GM12892 (cell line): ENCODE measurements around the gene SCYL1.
A peak's percentile ranks its signal among the peaks of the same experiment; 100 is the strongest.

Experiments
- DNase-seq: peaks from one replicate; pipeline ENCODE4 v3.0.0; 2011; ENCODE audit not compliant: insufficient read length
- FAIRE-seq: peaks from 2 replicates; lab custom pipeline; 2011; peaks lifted over from hg19 to GRCh38; lab: Jason Lieb, UNC
- POLR2A ChIP-seq: IDR thresholded peaks from 2 replicates; pipeline ENCODE4 v1.6.1; 2011; ENCODE audit warnings: low read depth, low read length, control low read depth
- POLR2AphosphoS5 ChIP-seq: IDR thresholded peaks from 2 replicates; pipeline ENCODE4 v1.6.1; 2011; ENCODE audit warnings: low read depth, low read length, control low read depth
- TAF1 ChIP-seq: IDR thresholded peaks from 2 replicates; pipeline ENCODE4 v1.6.1; 2011; ENCODE audit warnings: low read depth, mild to moderate bottlenecking, control low read depth, low read length, borderline replicate concordance

SCYL1 gene

GRCh38 chr11:65547446-65548125 is 22.7 kb downstream of the SCYL1 start:
- TF ChIP-seq POLR2A = no peak
- TF ChIP-seq POLR2AphosphoS5 = no peak
- TF ChIP-seq TAF1 = no peak
- no peak for DNase-seq
- FAIRE-seq = no peak

- no peak for FAIRE-seq
- no peak for DNase-seq
- no peak for TF ChIP-seq TAF1
- no peak for TF ChIP-seq POLR2AphosphoS5
- no peak for TF ChIP-seq POLR2A
Observed at GRCh38 chr11:65548395-65548794, 23.5 kb downstream of the SCYL1 start.

- FAIRE-seq = no peak
- DNase-seq = no peak
Observed at GRCh38 chr11:65549096-65549495, 24.2 kb downstream of the SCYL1 start.

GRCh38 chr11:65551572-65552387 is 26.9 kb downstream of the SCYL1 start:
- no peak for DNase-seq
- peak; percentile 78 for FAIRE-seq
- TF ChIP-seq POLR2A (no peak), TAF1 (no peak), POLR2AphosphoS5 (no peak)

More at GRCh38 chr11:65549096-65549495, 24.2 kb downstream of the SCYL1 start:
- TF ChIP-seq TAF1 (no peak), POLR2AphosphoS5 (no peak), POLR2A (no peak)

- no peak for DNase-seq
Observed at GRCh38 chr11:65552388-65552951, 27.6 kb downstream of the SCYL1 start.

GRCh38 chr11:65553301-65554001 is 28.6 kb downstream of the SCYL1 start:
- TF ChIP-seq POLR2AphosphoS5 (no peak), TAF1 (no peak), POLR2A (no peak)
- DNase-seq (no peak), FAIRE-seq (no peak)

More at GRCh38 chr11:65552388-65552951, 27.6 kb downstream of the SCYL1 start:
- TF ChIP-seq POLR2AphosphoS5 (no peak), POLR2A (no peak), TAF1 (no peak)
- FAIRE-seq = no peak

GRCh38 chr11:65554057-65554818 is 29.4 kb downstream of the SCYL1 start:
- no peak for DNase-seq
- TF ChIP-seq POLR2AphosphoS5 = no peak
- no peak for TF ChIP-seq POLR2A
- TF ChIP-seq TAF1 = no peak
- FAIRE-seq = no peak

GRCh38 chr11:65554842-65555430 is 30.1 kb downstream of the SCYL1 start:
- DNase-seq = no peak
- no peak for FAIRE-seq
- TF ChIP-seq POLR2AphosphoS5 (no peak), POLR2A (no peak), TAF1 (no peak)

GRCh38 chr11:65555693-65556231 is 30.9 kb downstream of the SCYL1 start:
- no peak for DNase-seq
- no peak for FAIRE-seq
- TF ChIP-seq POLR2AphosphoS5 = no peak
- TF ChIP-seq POLR2A = no peak
- TF ChIP-seq TAF1 = no peak
